T47D (cell line): ENCODE data around the gene GUCD1.
"Not testable (repeated sequence)": the region's sequence is repeated elsewhere in the genome, so short reads cannot be mapped to it uniquely, and the experiment has no call there.

ENCODE experiments used
- DNase-seq, 2 experiments: peaks; one replicate each; pipeline versions ENCODE4 v3.0.0 to v3.0.0-alpha.2; 2011 to 2012; ENCODE audit warnings: low read depth in 1 of 2, low spot score in 1 of 2
- JUND ChIP-seq: IDR thresholded peaks from 2 replicates; pipeline ENCODE4 v1.6.1; 2012; ENCODE audit warnings: low read depth
- in situ Hi-C: cut with HindIII; loops from 2 replicates; pipeline ENCODE4 v1.10.0; 2016; ENCODE audit warnings: low sequenced_read_pairs, low pct_unique_long_range_greater_than_20kb

GUCD1 gene

GRCh38 chr22:24554313-24555164, at the start of gene GUCD1:
Gene GUCD1 (minus strand): TSS chr22:24555138. CDS start chr22:24554991, 147 bp downstream.
- no peak for TF ChIP-seq JUND
- in situ Hi-C loops, result no loop called here
- peak in 1 of 2 experiments; percentile 18 for DNase-seq

DNA sequence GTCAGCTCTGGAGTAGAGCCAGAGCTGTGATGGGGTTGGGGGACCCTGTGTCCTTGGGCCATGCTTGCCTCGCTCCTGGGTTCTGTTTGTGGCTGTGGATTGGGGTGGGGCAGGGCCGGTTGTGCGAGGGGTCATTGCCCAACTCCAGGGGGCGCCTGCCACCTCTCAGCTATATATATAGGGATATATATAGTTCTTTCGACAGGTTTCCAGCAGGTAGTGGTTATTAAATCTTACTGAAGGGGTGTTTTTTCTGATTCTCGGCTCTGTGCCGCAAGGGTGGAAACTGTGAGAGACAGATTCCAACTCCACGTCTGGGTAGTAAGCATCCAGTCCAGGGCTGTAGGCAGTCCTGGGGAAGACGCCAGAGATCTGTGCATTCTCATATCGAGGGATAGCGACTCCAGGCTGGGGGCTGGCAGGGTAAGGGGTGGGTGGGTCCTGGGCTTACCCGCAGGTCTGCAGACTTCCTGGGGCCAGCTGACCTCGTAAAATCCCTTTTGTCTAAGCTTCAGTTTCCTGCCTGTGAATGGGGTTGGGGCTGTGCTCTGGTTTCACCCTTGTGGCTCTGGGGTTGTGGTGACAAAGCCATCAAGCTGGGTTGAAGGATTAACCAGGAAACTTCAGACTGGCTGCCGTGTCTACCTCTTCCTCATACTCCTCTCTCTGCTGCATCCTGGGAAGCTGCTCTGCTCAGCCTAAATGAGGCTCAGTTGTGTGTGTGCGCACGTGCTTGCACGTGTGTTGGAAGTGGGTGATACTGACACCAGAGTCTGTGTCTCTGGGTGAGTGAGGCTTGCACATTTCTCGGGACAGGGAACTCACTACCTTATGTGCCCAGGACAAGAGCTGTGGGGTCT, 49.1 kb upstream of the GUCD1 start:
- in situ Hi-C loops, DNase-seq: not testable (repeated sequence)

DNA sequence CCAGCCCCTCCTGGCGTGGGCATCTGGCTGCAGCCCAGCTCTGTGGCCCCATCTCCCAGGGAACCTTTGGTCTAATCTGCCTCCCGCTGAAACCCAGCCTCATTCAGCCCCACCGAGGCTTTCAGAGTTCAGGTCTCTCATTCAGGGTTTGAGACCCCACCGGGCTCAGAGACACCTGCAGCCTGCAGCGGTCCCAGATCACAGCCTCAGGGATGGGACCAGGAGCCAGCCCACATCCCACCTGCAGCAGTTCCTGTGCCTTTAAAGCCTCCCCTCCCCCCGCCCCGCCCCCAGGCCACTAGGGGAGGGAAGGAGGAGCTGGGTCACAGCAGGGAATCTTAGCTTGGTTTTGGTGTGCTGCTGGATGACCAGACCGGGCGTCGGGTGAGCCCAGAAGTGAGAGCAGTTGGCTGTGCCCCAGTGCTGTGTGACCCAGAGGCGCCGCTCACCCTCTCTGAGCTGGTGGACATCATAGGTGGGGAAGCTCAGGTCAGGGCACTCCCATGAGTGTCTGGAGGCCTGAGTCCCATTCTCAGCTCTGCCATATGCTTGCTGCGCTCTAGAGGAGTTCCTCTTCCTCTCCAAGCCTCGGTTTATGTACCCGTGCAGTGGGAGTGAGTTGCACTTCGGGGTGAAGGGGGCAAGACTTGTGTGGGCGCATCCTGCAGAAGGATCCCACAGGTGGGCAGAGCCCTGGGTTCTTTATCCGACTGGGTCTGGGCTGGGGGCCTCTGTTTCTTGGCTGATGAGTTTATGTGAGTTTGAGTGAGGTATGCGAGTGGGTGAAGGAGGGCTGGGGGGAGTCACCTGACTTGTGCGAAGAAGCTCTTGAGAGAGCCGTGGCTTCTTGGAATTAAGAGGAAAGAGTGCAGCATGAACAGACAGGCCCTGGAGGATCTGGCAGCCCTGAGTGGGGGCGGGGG, 48.2 kb upstream of the GUCD1 start, which contains the start of gene GGT1:
GGT1 (plus strand) TSS at position 347 of the 923 bp plus-strand sequence. CDS start 7,889 bp downstream, outside the sequence.
- in situ Hi-C loops, result not testable (repeated sequence)
- peak in 1 of 2 experiments; percentile 59 for DNase-seq

DNA sequence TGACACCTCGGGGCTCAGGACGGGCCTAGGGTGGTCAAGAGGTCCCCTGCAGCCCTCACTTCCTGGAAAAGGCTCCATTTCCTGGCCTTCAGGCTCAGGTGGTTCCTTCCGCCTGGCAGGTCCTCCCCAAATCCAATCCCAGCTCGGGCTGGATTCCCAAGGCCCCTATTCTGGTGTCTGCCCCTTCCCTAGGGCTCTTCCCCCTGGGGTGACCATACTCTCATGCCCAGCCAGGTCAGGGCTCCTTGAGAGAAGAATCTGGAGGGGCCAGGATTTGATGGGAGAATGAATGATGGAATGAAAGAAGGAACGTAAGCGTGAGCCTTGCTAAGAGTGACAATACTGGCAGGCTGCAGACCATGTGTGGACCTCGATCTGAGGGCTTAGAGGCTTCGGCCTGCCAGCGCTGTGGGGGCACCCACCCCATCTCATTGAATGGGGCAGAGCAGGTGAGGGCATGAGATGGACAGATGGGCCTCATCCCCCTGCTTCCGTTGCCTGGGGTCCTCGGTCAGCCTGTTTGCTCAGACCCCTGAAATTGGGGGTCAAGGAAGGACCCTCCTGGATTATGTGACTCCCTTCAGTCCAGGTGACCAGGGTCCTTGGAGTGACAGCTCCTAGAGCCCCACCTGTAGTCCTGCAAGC, 47.3 kb upstream of the GUCD1 start:
- in situ Hi-C loops, DNase-seq: not testable (repeated sequence)

GRCh38 chr22:24601217-24602104, 46.5 kb upstream of the GUCD1 start:
- DNase-seq, result peak in 1 of 2 experiments; percentile 46
- in situ Hi-C loops, result no loop called here
- no peak for TF ChIP-seq JUND

- in situ Hi-C loops, DNase-seq: not testable (repeated sequence)
These were observed 45.2 kb upstream of the GUCD1 start for GRCh38 chr22:24599958-24600715.

DNA sequence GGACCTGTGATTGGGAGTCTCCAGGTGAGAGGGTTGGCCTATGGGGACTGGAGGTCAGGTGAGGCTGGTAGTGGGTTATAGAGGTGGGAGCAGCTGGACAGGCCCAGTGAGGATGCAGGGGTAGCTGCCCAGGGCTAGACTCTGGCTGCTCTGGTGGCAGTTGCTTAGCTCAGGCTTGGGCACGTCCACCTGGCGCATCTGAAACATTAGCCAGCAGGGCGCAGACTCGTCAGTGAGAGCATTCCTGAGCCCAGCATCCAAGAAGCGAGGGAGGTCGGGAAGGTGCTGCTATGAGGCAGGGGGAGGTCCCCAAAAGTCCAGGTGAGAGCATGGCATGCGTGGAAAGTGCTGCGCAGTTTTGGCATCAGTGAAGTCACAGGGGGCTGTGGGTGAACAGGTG, 44.6 kb upstream of the GUCD1 start:
- TF ChIP-seq JUND, result no peak
- DNase-seq, result no peak
- in situ Hi-C loops, result no loop called here

- in situ Hi-C loops, DNase-seq: not testable (repeated sequence)
These were observed 42.1 kb upstream of the GUCD1 start for GRCh38 chr22:24597076-24597475.

- TF ChIP-seq JUND, result no peak
- DNase-seq, result no peak
These were observed 40.9 kb upstream of the GUCD1 start for GRCh38 chr22:24595863-24596262.

DNA sequence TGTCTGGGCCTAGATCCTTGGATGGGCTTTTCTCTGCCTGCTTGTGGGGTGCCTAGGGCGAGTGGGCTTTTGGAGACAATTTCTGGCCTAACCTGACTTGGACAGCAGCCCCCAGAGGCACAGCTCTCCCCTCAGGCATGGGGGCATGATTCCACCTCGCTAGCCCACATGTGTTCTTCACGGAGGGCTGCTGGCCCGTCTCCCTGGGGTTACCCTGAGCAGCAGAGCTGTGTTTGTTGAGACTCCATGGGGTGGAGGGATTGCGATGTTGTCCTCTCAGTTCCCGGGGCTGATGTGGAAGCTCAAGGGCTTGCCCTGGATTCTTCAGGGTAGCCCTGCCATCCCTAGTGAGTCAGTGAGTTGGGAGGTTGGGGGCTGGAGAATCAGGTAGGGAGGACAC, 40.3 kb upstream of the GUCD1 start:
- TF ChIP-seq JUND, result no peak
- no peak for DNase-seq
- in situ Hi-C loops, result no loop called here

More at GRCh38 chr22:24595863-24596262, 40.9 kb upstream of the GUCD1 start:
- in situ Hi-C loops, result no loop called here
